IPS-18a (cell line): ENCODE measurements around the gene SDF4.

ENCODE experiments used
- H3K27ac ChIP-seq: one replicate; pipeline ENCODE4 v1.5.1; 2013; ENCODE audit warnings: low read length
- H3K27me3 ChIP-seq: one replicate; pipeline ENCODE4 v1.6.1; 2013; ENCODE audit warnings: mild to moderate bottlenecking, low read length; ENCODE audit not compliant: control insufficient read depth, insufficient read depth
- H3K36me3 ChIP-seq: one replicate; pipeline ENCODE4 v1.6.1; 2013; ENCODE audit warnings: low read depth, low read length; ENCODE audit not compliant: control insufficient read depth
- H3K4me1 ChIP-seq: one replicate; pipeline ENCODE4 v1.6.1; 2013; ENCODE audit warnings: low read depth, low read length; ENCODE audit not compliant: control insufficient read depth
- H3K4me3 ChIP-seq: one replicate; pipeline ENCODE4 v1.5.1; 2013; ENCODE audit warnings: low read length
- H3K9ac ChIP-seq: one replicate; pipeline ENCODE4 v1.6.1; 2013; ENCODE audit warnings: mild to moderate bottlenecking, low read length, moderate library complexity
- H3K9me3 ChIP-seq: one replicate; pipeline ENCODE4 v1.6.1; 2013; ENCODE audit warnings: low read depth, low read length; ENCODE audit not compliant: control insufficient read depth

Gene SDF4

GRCh38 chr1:1239227-1239613, 7.4 kb upstream of the SDF4 start:
- no peaks in the 10 kb centered on the region for H3K4me1 ChIP-seq
- H3K9ac ChIP-seq = no peak overlapping the region
- no peak overlapping the region for H3K4me3 ChIP-seq
- H3K27me3 ChIP-seq = no peaks in the 10 kb centered on the region
- H3K9me3 ChIP-seq = no peaks in the 10 kb centered on the region
- H3K36me3 ChIP-seq = no peaks in the 10 kb centered on the region
- H3K27ac ChIP-seq = no peak overlapping the region

- H3K27ac ChIP-seq = no peak overlapping the region
- no peak overlapping the region for H3K4me3 ChIP-seq
- H3K36me3 ChIP-seq = no peaks in the 10 kb centered on the region
- H3K4me1 ChIP-seq = no peaks in the 10 kb centered on the region
- no peaks in the 10 kb centered on the region for H3K9me3 ChIP-seq
- H3K27me3 ChIP-seq = no peaks in the 10 kb centered on the region
- H3K9ac ChIP-seq = no peak overlapping the region
Measured at GRCh38 chr1:1238702-1239178, 6.9 kb upstream of the SDF4 start.

- Histone ChIP-seq H3K27ac (no peak overlapping the region), H3K9me3 (no peaks in the 10 kb centered on the region), H3K9ac (no peak overlapping the region), H3K27me3 (no peaks in the 10 kb centered on the region), H3K4me1 (no peaks in the 10 kb centered on the region), H3K4me3 (no peak overlapping the region), H3K36me3 (no peaks in the 10 kb centered on the region)
Measured at GRCh38 chr1:1237874-1238701, 6.3 kb upstream of the SDF4 start.

- no peaks in the 10 kb centered on the region for H3K4me1 ChIP-seq
- H3K27me3 ChIP-seq = no peaks in the 10 kb centered on the region
- H3K36me3 ChIP-seq = no peaks in the 10 kb centered on the region
- no peaks in the 10 kb centered on the region for H3K9me3 ChIP-seq
- no peak overlapping the region for H3K27ac ChIP-seq
- H3K4me3 ChIP-seq = no peak overlapping the region
- H3K9ac ChIP-seq = no peak overlapping the region
Measured at GRCh38 chr1:1236945-1237873, 5.4 kb upstream of the SDF4 start.

- Histone ChIP-seq H3K27ac (no peak overlapping the region), H3K36me3 (no peaks in the 10 kb centered on the region), H3K9ac (no peak overlapping the region), H3K4me1 (no peaks in the 10 kb centered on the region), H3K9me3 (no peaks in the 10 kb centered on the region), H3K27me3 (no peaks in the 10 kb centered on the region), H3K4me3 (no peak overlapping the region)
Measured at GRCh38 chr1:1236176-1236763, 4.5 kb upstream of the SDF4 start.

GRCh38 chr1:1235016-1235744, 3.4 kb upstream of the SDF4 start:
- H3K27ac ChIP-seq = no peak overlapping the region
- no peak overlapping the region for H3K4me3 ChIP-seq
- no peak overlapping the region for H3K9ac ChIP-seq
- peaks cover 4% of the 10 kb centered on the region for H3K4me1 ChIP-seq
- no peaks in the 10 kb centered on the region for H3K36me3 ChIP-seq
- H3K9me3 ChIP-seq = no peaks in the 10 kb centered on the region
- no peaks in the 10 kb centered on the region for H3K27me3 ChIP-seq

GRCh38 chr1:1234180-1234808, 2.5 kb upstream of the SDF4 start:
- Histone ChIP-seq H3K36me3 (no peaks in the 10 kb centered on the region), H3K27me3 (no peaks in the 10 kb centered on the region), H3K9me3 (no peaks in the 10 kb centered on the region), H3K4me3 (no peak overlapping the region), H3K27ac (no peak overlapping the region), H3K4me1 (peaks cover 4% of the 10 kb centered on the region), H3K9ac (no peak overlapping the region)

- Histone ChIP-seq H3K27ac (no peak overlapping the region), H3K27me3 (no peaks in the 10 kb centered on the region), H3K4me3 (no peak overlapping the region), H3K4me1 (peaks cover 4% of the 10 kb centered on the region), H3K9me3 (no peaks in the 10 kb centered on the region), H3K36me3 (peaks cover 4% of the 10 kb centered on the region), H3K9ac (no peak overlapping the region)
Measured at GRCh38 chr1:1233567-1233892, 1.7 kb upstream of the SDF4 start.

- Histone ChIP-seq H3K4me3 (no peak overlapping the region), H3K27ac (no peak overlapping the region), H3K4me1 (peaks cover 4% of the 10 kb centered on the region), H3K27me3 (no peaks in the 10 kb centered on the region), H3K9me3 (no peaks in the 10 kb centered on the region), H3K9ac (no peak overlapping the region), H3K36me3 (peaks cover 10% of the 10 kb centered on the region)
Measured at GRCh38 chr1:1232796-1233566, 1.2 kb upstream of the SDF4 start.

- Histone ChIP-seq H3K9ac (peak within 1 kb of the TSS; percentile 69), H3K27ac (peak within 1 kb of the TSS; percentile 40), H3K27me3 (no peaks in the 10 kb centered on the region), H3K9me3 (no peaks in the 10 kb centered on the region), H3K36me3 (peaks cover 15% of the 10 kb centered on the region), H3K4me1 (peaks cover 4% of the 10 kb centered on the region), H3K4me3 (peak within 1 kb of the TSS; percentile 65)
Measured at GRCh38 chr1:1232208-1232795, 501 bp upstream of the SDF4 start, which contains the start of gene B3GALT6. B3GALT6 (plus strand) TSS chr1:1232237; CDS start chr1:1232279, 42 bp downstream.
